Hepatocyte (in vitro differentiated cells): ENCODE measurements around the gene RBL1. TPM values are rescaled to one million over a fixed set of nuclear protein-coding genes. Genes with fewer than 3 reads are reported as not detected.
"Not testable (repeated sequence)": the region's sequence is repeated elsewhere in the genome, so short reads cannot be mapped to it uniquely, and the experiment has no call there.

ENCODE experiments used
- DNase-seq: peaks from one replicate; pipeline ENCODE4 v3.0.0-alpha.2; 2016; ENCODE audit warnings: low spot score
- H2AFZ ChIP-seq: fragments of 200-600 bp; sonication (generic); 2 replicates; pipeline ENCODE4 v1.6.0; 2016; ENCODE audit warnings: antibody characterized with exemption, mild to moderate bottlenecking
- H3K27ac ChIP-seq: fragments of 200-600 bp; sonication (generic); 2 replicates; pipeline ENCODE4 v1.5.1; 2016; ENCODE audit warnings: mild to moderate bottlenecking
- H3K27me3 ChIP-seq: fragments of 200-600 bp; sonication (generic); 2 replicates; pipeline ENCODE4 v1.6.1; 2016
- H3K36me3 ChIP-seq: fragments of 200-600 bp; sonication (generic); replicated peaks from 2 replicates; pipeline ENCODE4 v1.5.1; 2016; ENCODE audit warnings: low read depth; ENCODE audit not compliant: insufficient read depth
- H3K4me1 ChIP-seq: fragments of 200-600 bp; sonication (generic); 2 replicates; pipeline ENCODE4 v1.5.1; 2016; ENCODE audit warnings: mild to moderate bottlenecking, moderate library complexity; ENCODE audit not compliant: insufficient read depth
- H3K4me2 ChIP-seq: fragments of 200-600 bp; sonication (generic); 2 replicates; pipeline ENCODE4 v1.6.0; 2016
- H3K4me3 ChIP-seq: fragments of 200-600 bp; sonication (generic); 2 replicates; pipeline ENCODE4 v1.5.1; 2016; ENCODE audit warnings: mild to moderate bottlenecking
- H3K79me2 ChIP-seq: fragments of 200-600 bp; sonication (generic); 2 replicates; pipeline ENCODE4 v1.6.0; 2017; ENCODE audit warnings: mild to moderate bottlenecking
- H3K9me2 ChIP-seq: fragments of 200-600 bp; sonication (generic); replicated peaks from 2 replicates; pipeline ENCODE4 v1.6.0; 2017; ENCODE audit warnings: mild to moderate bottlenecking; ENCODE audit not compliant: insufficient read depth
- H3K9me3 ChIP-seq: fragments of 200-600 bp; sonication (generic); 2 replicates; pipeline ENCODE4 v1.5.1; 2016; ENCODE audit warnings: low read depth, mild to moderate bottlenecking
- H4K20me1 ChIP-seq: fragments of 200-600 bp; sonication (generic); 2 replicates; pipeline ENCODE4 v1.6.0; 2016; ENCODE audit warnings: mild to moderate bottlenecking; ENCODE audit not compliant: insufficient read depth, poor library complexity, severe bottlenecking
- EZH2 ChIP-seq: fragments of 200-600 bp; sonication (generic); IDR thresholded peaks from 2 replicates; pipeline ENCODE4 v1.6.1; 2016; ENCODE audit warnings: antibody characterized with exemption, mild to moderate bottlenecking, borderline replicate concordance
- EZH2phosphoT487 ChIP-seq: fragments of 200-600 bp; sonication (generic); IDR thresholded peaks from one replicate; pipeline ENCODE4 v1.6.1; 2018; ENCODE audit warnings: antibody characterized with exemption, mild to moderate bottlenecking, low read depth, moderate library complexity; ENCODE audit not compliant: unreplicated experiment, severe bottlenecking
- WGBS: methylation state at CpG from one replicate; pipeline ENCODE4 v1.1.6; 2016; ENCODE audit warnings: low lambda C conversion rate; ENCODE audit errors: missing lambda C conversion rate; 5-methylcytosine and 5-hydroxymethylcytosine counted together
- polyA plus RNA-seq: library from polyadenylated mRNA; unstranded; fragments of >200 nt; fragmentation: Nextera tagmentation; extraction: Ambion mirVana; gene quantifications from 2 replicates; pipeline ENCODE4 v1.2.1, GENCODE V29; 2016
- total RNA-seq: library from RNA; depleted of rRNA; stranded (reverse); fragments of >200 nt; gene quantifications from 2 replicates; pipeline ENCODE4 v1.2.3, GENCODE V29; 2014
- TF ChIP-seq, protein P1 (sequence below): fragments of 200-600 bp; sonication (generic); IDR thresholded peaks from 2 replicates; pipeline ENCODE4 v1.5.1; 2016; ENCODE audit warnings: antibody characterized with exemption, mild to moderate bottlenecking; ENCODE audit not compliant: poor library complexity

Gene RBL1
- total and polyA plus RNA-seq, 2 experiments from 2014 or later: 2.5 to 7.5 TPM

- WGBS: 98% methylated on average over 3 of the region's 3 CpGs
- H3K9me2 ChIP-seq: no peaks in the 10 kb centered on the region
- no peaks in the 10 kb centered on the region for H3K79me2 ChIP-seq
- DNase-seq: no peak
- no peaks in the 10 kb centered on the region for H4K20me1 ChIP-seq
- no peak overlapping the region for H3K4me2 ChIP-seq
- H3K36me3 ChIP-seq: no peaks in the 10 kb centered on the region
- H3K4me3 ChIP-seq: no peak overlapping the region
- no peaks in the 10 kb centered on the region for H3K9me3 ChIP-seq
- H3K27ac ChIP-seq: no peak overlapping the region
- no peak overlapping the region for H2AFZ ChIP-seq
- TF ChIP-seq, protein P1, sequence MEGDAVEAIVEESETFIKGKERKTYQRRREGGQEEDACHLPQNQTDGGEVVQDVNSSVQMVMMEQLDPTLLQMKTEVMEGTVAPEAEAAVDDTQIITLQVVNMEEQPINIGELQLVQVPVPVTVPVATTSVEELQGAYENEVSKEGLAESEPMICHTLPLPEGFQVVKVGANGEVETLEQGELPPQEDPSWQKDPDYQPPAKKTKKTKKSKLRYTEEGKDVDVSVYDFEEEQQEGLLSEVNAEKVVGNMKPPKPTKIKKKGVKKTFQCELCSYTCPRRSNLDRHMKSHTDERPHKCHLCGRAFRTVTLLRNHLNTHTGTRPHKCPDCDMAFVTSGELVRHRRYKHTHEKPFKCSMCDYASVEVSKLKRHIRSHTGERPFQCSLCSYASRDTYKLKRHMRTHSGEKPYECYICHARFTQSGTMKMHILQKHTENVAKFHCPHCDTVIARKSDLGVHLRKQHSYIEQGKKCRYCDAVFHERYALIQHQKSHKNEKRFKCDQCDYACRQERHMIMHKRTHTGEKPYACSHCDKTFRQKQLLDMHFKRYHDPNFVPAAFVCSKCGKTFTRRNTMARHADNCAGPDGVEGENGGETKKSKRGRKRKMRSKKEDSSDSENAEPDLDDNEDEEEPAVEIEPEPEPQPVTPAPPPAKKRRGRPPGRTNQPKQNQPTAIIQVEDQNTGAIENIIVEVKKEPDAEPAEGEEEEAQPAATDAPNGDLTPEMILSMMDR: no peak
- TF ChIP-seq EZH2phosphoT487 (no peak), EZH2 (no peak)
- H3K27me3 ChIP-seq: no peaks in the 10 kb centered on the region
- H3K4me1 ChIP-seq: no peaks in the 10 kb centered on the region
Observed at GRCh38 chr20:37055276-37055675, 40.5 kb downstream of the RBL1 start.

- no peak overlapping the region for H2AFZ ChIP-seq
- no peaks in the 10 kb centered on the region for H3K79me2 ChIP-seq
- no peak overlapping the region for H3K4me2 ChIP-seq
- H4K20me1 ChIP-seq: no peaks in the 10 kb centered on the region
- no peaks in the 10 kb centered on the region for H3K27me3 ChIP-seq
- no peaks in the 10 kb centered on the region for H3K4me1 ChIP-seq
- no peak overlapping the region for H3K4me3 ChIP-seq
- TF ChIP-seq EZH2: no peak
- TF ChIP-seq, protein P1: no peak
- no peak for TF ChIP-seq EZH2phosphoT487
- peak overlapping the region; percentile 26 for H3K27ac ChIP-seq
- DNase-seq: no peak
- 76% methylated on average over 4 of the region's 4 CpGs for WGBS
- H3K9me2 ChIP-seq: no peaks in the 10 kb centered on the region
- no peaks in the 10 kb centered on the region for H3K9me3 ChIP-seq
- no peaks in the 10 kb centered on the region for H3K36me3 ChIP-seq
Observed at GRCh38 chr20:37053230-37053950, 42.4 kb downstream of the RBL1 start.

DNA sequence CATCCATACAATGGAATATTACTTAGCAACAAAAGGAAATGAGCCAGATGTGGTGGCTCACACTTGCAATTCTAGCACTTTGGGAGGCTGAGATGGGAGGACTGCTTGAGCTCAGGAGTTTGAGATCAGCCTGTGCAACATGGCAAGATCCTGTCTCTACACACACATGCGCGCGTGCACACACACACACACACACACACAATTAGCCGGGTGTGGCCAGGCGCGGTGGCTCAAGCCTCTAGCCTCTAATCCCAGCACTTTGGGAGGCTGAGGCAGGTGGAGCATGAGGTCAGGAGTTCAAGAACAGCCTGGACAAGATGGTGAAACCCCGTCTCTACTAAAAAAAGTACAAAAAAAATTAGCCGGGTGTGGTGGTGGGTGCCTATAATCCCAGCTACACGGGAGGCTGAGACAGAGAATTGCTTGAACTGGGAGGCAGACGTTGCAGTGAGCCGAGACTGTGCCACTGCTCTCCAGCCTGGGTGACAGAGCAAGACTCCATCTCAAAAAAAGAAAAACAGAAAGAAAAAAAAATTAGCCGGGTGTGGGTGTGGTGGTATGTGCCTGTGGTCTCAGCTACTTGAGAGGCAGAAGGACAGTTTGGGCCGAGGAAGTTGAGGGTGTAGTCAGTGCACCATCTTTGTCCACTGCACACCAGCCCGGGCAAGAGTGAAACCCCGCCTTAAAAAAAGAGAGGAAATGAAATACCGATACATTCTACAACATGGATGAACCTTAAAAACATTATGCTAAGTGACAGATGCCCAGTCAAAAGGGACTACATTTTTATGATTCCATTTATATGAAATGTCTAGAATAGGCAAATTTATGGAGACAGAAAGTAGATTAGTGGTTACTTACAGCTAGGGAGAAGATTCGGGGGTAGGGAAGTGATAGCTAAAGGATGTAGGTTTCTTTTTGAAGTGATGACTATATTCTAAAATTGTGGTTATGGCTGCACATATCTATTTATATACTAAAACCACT, 52.5 kb downstream of the RBL1 start:
- Histone ChIP-seq H4K20me1 (no peaks in the 10 kb centered on the region), H3K36me3 (no peaks in the 10 kb centered on the region), H3K4me2 (no peak overlapping the region), H3K4me1 (no peaks in the 10 kb centered on the region), H2AFZ (no peak overlapping the region), H3K79me2 (no peaks in the 10 kb centered on the region), H3K9me3 (no peaks in the 10 kb centered on the region), H3K27me3 (no peaks in the 10 kb centered on the region), H3K27ac (no peak overlapping the region), H3K9me2 (no peaks in the 10 kb centered on the region), H3K4me3 (no peak overlapping the region)
- WGBS: 98% methylated on average over 17 of the region's 17 CpGs
- DNase-seq: no peak
- TF ChIP-seq, protein P1: no peak
- TF ChIP-seq EZH2 (no peak), EZH2phosphoT487 (no peak)

DNA sequence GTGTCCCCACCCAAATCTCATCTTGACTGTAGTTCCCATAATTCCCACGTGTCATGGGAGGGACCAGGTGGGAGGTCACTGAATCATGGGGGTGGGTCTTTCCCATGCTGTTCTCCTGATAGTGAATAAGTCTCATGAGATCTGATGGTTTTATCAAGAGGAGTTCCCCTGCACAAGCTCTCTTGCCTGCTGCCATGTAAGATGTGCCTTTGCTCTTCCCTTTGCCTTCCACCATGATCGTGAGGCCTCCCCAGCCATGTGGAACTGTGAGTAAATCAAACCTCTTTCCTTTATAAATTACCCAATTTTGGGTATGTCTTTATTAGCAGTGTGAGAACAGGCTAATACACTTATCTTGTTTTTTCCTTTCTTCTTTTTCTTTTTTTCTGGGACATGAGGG, 56.4 kb downstream of the RBL1 start:
- H3K4me2 ChIP-seq, H3K27me3 ChIP-seq, H4K20me1 ChIP-seq, H3K4me3 ChIP-seq, H3K36me3 ChIP-seq, H3K9me2 ChIP-seq, H3K4me1 ChIP-seq, DNase-seq, H2AFZ ChIP-seq, H3K9me3 ChIP-seq, H3K79me2 ChIP-seq, H3K27ac ChIP-seq: not testable (repeated sequence)
- 94% methylated on average over 2 of the region's 2 CpGs for WGBS
